ENCODE results near the gene SPTY2D1. TPM values are rescaled to one million over a fixed set of nuclear protein-coding genes. Genes with fewer than 3 reads are reported as not detected.

Gene SPTY2D1
- 10 to 100 TPM; 16.2 to 17.3 TPM for total RNA-seq

GRCh38 chr11:18634140-18635032 lies at the start of gene SPTY2D1:
Gene SPTY2D1 (minus strand): TSS chr11:18634342. CDS start chr11:18634257, 85 bp downstream.

GRCh38 chr11:18599739-18600230 lies 34.4 kb downstream of the SPTY2D1 start, which contains the start of gene MISFA:
Gene MISFA (plus strand): TSS chr11:18599789. CDS start chr11:18599929, 140 bp downstream.

GRCh38 chr11:18588297-18589252 lies 45.6 kb downstream of the SPTY2D1 start, which contains the start of gene UEVLD:
Gene UEVLD (minus strand): TSS chr11:18588734. CDS start chr11:18588654, 80 bp downstream.

Other genes starting within 250 kb of the SPTY2D1 start
- 100 to 1,000 TPM; 641 to 919 TPM for gene LDHA, start 239.8 kb downstream of the SPTY2D1 start, total RNA-seq
- gene LDHC, start 222.0 kb downstream of the SPTY2D1 start, total RNA-seq: under 1 TPM; 0.33 to 0.34 TPM
- gene LDHAL6A, start 178.5 kb downstream of the SPTY2D1 start, total RNA-seq: not detected
- gene TSG101, start 107.4 kb downstream of the SPTY2D1 start, total RNA-seq: 10 to 100 TPM; 57.5 to 70.6 TPM
- 10 to 100 TPM; 33.3 to 35.1 TPM for gene UEVLD, start 45.6 kb downstream of the SPTY2D1 start, total RNA-seq
- gene MISFA, start 34.6 kb downstream of the SPTY2D1 start, total RNA-seq: 1 to 10 TPM in 1 of 2 donors, not detected in 1; 1.3 TPM
- 1 to 10 TPM in 1 of 2 donors, under 1 TPM in 1; 1.00 to 3.8 TPM for gene TMEM86A, start 64.4 kb upstream of the SPTY2D1 start, total RNA-seq
- gene IGSF22, start 91.8 kb upstream of the SPTY2D1 start, total RNA-seq: under 1 TPM; under 0.01 to 1.00 TPM
- gene PTPN5, start 157.5 kb upstream of the SPTY2D1 start, total RNA-seq: not detected

Data from melanocyte of skin (primary cell).